ENCODE results near the gene RPL19. TPM values are rescaled to one million over a fixed set of nuclear protein-coding genes. Genes with fewer than 3 reads are reported as not detected.

Gene RPL19
- total and polyA plus RNA-seq, 8 donors, result 1,114 to 4,546 (median 2,476) TPM

DNA sequence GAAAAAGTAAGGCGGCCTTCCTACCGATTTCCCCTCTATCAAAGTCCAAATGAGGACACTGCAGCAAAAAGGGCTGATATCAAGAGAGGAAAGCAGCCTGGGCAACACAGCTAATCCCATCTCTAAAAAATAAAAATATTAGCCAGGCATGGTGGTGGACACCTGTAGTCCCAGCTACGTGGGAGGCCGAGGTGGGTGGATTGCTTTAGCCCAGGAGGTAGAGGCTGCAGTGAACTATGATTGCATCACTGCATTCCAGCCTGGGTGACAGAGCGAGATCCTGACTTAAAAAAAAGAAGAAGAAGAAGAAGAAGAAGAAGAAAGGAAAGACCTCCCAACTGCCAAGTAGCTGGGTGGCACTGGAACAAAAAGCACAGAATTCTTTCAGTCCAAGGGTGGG lies 17.0 kb upstream of the RPL19 start:
- WGBS, 5 donors, result 87 to 97% (median 94%) methylated on average over 5 of the region's 5 CpGs
- Histone ChIP-seq H3K9me3 (no peaks in the 10 kb centered on the region), H3K27ac (no peak overlapping the region), H3K4me3 (no peak overlapping the region), H3K4me1 (no peaks in the 10 kb centered on the region), H3K27me3 (no peaks in the 10 kb centered on the region), H3K36me3 (peaks cover 0 to 95% (median 80%) of the 10 kb centered on the region in 4 donors)
- no peak for DNase-seq
- intact Hi-C loops (cut with DNase I; ENCODE audit: low total_unique reads), result no loop called here
- TF ChIP-seq POLR2A (IDR thresholded peaks at IDR 0.05) (no peak), EP300 (IDR thresholded peaks at IDR 0.05) (no peak), POLR2AphosphoS5 (IDR thresholded peaks at IDR 0.05) (no peak)
- TF ChIP-seq, protein P1, sequence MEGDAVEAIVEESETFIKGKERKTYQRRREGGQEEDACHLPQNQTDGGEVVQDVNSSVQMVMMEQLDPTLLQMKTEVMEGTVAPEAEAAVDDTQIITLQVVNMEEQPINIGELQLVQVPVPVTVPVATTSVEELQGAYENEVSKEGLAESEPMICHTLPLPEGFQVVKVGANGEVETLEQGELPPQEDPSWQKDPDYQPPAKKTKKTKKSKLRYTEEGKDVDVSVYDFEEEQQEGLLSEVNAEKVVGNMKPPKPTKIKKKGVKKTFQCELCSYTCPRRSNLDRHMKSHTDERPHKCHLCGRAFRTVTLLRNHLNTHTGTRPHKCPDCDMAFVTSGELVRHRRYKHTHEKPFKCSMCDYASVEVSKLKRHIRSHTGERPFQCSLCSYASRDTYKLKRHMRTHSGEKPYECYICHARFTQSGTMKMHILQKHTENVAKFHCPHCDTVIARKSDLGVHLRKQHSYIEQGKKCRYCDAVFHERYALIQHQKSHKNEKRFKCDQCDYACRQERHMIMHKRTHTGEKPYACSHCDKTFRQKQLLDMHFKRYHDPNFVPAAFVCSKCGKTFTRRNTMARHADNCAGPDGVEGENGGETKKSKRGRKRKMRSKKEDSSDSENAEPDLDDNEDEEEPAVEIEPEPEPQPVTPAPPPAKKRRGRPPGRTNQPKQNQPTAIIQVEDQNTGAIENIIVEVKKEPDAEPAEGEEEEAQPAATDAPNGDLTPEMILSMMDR (IDR thresholded peaks at IDR 0.05), result no peak

DNA sequence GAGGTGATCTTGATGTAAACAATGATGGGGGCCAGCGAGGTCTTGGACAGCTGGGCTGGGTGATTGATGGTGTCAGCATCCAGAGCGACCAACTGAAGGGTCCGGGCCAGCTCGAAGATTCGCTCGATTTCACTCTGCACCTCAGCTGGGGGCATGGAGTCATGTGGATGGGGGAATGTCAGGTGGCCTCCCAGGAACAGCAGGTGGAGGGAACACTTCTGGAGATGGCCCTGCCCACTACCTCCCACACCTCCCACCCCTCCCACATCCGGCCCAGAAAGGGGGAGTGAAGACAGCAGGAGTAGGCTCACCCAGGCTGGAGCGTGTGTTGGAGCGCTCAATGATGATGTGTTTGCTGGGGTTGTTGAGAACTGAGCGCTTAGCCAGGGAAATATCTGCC lies 16.4 kb upstream of the RPL19 start:
- no peak for DNase-seq
- H3K36me3 ChIP-seq, result peaks cover 0 to 97% (median 87%) of the 10 kb centered on the region in 4 donors
- WGBS, 5 donors, result 81 to 90% (median 85%) methylated on average over 7 to 10 of the region's 10 CpGs
- no peak overlapping the region for H3K4me3 ChIP-seq
- no peaks in the 10 kb centered on the region for H3K9me3 ChIP-seq
- TF ChIP-seq POLR2A (IDR thresholded peaks at IDR 0.05), result no peak
- TF ChIP-seq EP300 (IDR thresholded peaks at IDR 0.05), result no peak
- intact Hi-C loops (cut with DNase I; ENCODE audit: low total_unique reads), result no loop called here
- no peaks in the 10 kb centered on the region for H3K27me3 ChIP-seq
- no peak overlapping the region for H3K27ac ChIP-seq
- no peaks in the 10 kb centered on the region for H3K4me1 ChIP-seq

DNA sequence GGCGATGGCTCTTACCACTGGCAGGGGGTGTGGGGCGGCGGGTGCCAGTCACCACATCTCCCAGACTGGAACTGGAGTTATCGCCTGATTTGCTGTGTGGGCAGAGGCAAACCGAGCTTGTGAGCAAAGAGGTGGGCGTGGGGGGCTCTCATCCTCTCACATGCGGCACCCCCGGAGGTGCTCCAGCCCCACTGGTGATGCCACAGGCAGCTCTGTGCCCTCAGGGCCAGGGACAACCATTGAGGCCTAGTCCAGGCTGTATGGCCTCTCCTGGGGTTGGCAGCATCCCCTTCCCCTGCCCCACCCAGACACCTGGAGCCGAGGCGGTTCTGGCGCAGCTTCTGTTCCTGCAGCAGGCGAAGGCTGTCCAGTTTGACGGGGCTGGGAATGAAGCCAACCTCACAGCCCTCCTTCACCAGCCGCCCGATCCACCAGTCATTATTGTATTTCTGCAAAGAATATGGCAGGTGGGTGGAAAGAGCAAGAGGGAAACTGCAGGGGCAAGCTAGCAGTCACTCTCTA lies 13.5 kb upstream of the RPL19 start:
- no peaks in the 10 kb centered on the region for H3K4me1 ChIP-seq
- H3K27ac ChIP-seq, result no peak overlapping the region
- peaks cover 0 to 100% (median 99%) of the 10 kb centered on the region in 4 donors for H3K36me3 ChIP-seq
- no peak for TF ChIP-seq POLR2A (IDR thresholded peaks at IDR 0.05)
- no peak for TF ChIP-seq EP300 (IDR thresholded peaks at IDR 0.05)
- TF ChIP-seq, protein P1 (IDR thresholded peaks at IDR 0.05), result no peak
- no peak for TF ChIP-seq POLR2AphosphoS5 (IDR thresholded peaks at IDR 0.05)
- no peaks in the 10 kb centered on the region for H3K9me3 ChIP-seq
- no peak overlapping the region for H3K4me3 ChIP-seq
- no peaks in the 10 kb centered on the region for H3K27me3 ChIP-seq
- intact Hi-C loops (cut with DNase I; ENCODE audit: low total_unique reads), result no loop called here
- 85 to 91% (median 90%) methylated on average over 14 to 15 of the region's 15 CpGs for WGBS, 5 donors
- DNase-seq, result peak in 1 of 2 donors; percentile 7

DNA sequence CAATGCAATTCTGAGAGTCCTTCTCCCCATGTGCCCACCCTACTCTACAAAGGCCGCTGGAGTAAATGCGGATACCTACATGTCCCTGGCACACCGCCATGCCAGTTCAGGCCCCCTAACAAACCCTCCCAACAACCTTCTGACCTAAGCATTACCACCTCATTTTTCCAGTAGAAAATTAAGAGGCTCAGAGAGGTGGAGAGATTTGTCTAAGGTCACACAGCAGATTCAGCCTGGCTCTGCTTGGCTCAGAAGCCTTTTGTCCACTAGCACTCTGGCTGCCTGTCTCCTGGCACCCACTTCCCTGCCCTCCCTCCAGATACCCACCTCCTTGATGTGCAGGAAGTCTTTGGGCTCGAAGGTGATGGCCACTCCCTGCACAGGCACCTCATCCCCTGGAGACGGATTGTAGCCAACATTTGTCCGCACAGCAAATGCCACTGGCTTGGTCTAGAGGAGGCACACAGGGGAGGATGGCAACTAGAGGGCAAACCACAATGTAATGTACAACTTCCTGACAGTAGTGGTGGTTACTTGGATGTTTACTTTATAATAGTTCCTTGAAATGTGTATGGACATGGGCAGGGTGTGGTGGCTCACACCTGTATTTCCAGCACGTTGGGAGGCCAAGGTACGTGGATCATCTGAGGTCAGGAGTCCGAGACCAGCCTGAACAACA lies 12.8 kb upstream of the RPL19 start:
- Histone ChIP-seq H3K9me3 (no peaks in the 10 kb centered on the region), H3K4me3 (no peak overlapping the region), H3K27ac (no peak overlapping the region), H3K36me3 (peaks cover 0 to 100% (median 99%) of the 10 kb centered on the region in 4 donors), H3K27me3 (no peaks in the 10 kb centered on the region), H3K4me1 (no peaks in the 10 kb centered on the region)
- peak in 1 of 2 donors; percentile 9 for DNase-seq
- WGBS, 5 donors, result 82 to 94% (median 88%) methylated on average over 9 of the region's 9 CpGs
- TF ChIP-seq POLR2A (IDR thresholded peaks at IDR 0.05) (no peak), POLR2AphosphoS5 (IDR thresholded peaks at IDR 0.05) (no peak), EP300 (IDR thresholded peaks at IDR 0.05) (no peak)
- TF ChIP-seq, protein P1 (IDR thresholded peaks at IDR 0.05), result no peak
- intact Hi-C loops (cut with DNase I; ENCODE audit: low total_unique reads), result no loop called here

Data from stomach (tissue), 9 donors.